GM18870 (cell line): ENCODE measurements around the gene MSX2.

Experiments
- ATAC-seq: cut with Tn5 transposase; IDR thresholded peaks from one replicate; pipeline ENCODE4 v1.9.1; 2021; ENCODE audit warnings: moderate library complexity; ENCODE audit not compliant: unreplicated experiment

The MSX2 gene

GRCh38 chr5:174717826-174718455, 6.4 kb upstream of the MSX2 start:
- ATAC-seq, result no peak

- ATAC-seq, result no peak
Observed at GRCh38 chr5:174718880-174719610, 5.3 kb upstream of the MSX2 start.

- no peak for ATAC-seq
Observed at GRCh38 chr5:174719793-174720611, 4.4 kb upstream of the MSX2 start.

- no peak for ATAC-seq
Observed at GRCh38 chr5:174720612-174721529, 3.5 kb upstream of the MSX2 start.

GRCh38 chr5:174721530-174722432, 2.6 kb upstream of the MSX2 start:
- ATAC-seq, result no peak

- ATAC-seq, result no peak
Observed at GRCh38 chr5:174722500-174722899, 1.9 kb upstream of the MSX2 start.

GRCh38 chr5:174723315-174723978, 935 bp upstream of the MSX2 start:
- no peak for ATAC-seq

GRCh38 chr5:174723979-174724483, 351 bp upstream of the MSX2 start:
- ATAC-seq, result no peak

- ATAC-seq, result no peak
Observed at GRCh38 chr5:174725261-174725990, 1.0 kb downstream of the MSX2 start.

GRCh38 chr5:174725991-174726601, 1.7 kb downstream of the MSX2 start:
- no peak for ATAC-seq

- ATAC-seq, result no peak
Observed at GRCh38 chr5:174726916-174727793, 2.8 kb downstream of the MSX2 start.

- no peak for ATAC-seq
Observed at GRCh38 chr5:174727794-174728680, 3.7 kb downstream of the MSX2 start.

- no peak for ATAC-seq
Observed at GRCh38 chr5:174729075-174729680, 4.8 kb downstream of the MSX2 start.

- no peak for ATAC-seq
Observed at GRCh38 chr5:174731214-174732035, 7.0 kb downstream of the MSX2 start.
